Chondrocyte (in vitro differentiated cells): Measurements from ENCODE around the gene XRCC3. TPM values are rescaled to one million over a fixed set of nuclear protein-coding genes. Genes with fewer than 3 reads are reported as not detected.

Experiments
- DNase-seq: peaks from one replicate; pipeline ENCODE4 v3.0.0; 2021; ENCODE audit warnings: mixed read lengths, low spot score
- H3K27ac Mint-ChIP-seq: one replicate; pipeline ENCODE4 v1.8.0; 2021; ENCODE audit warnings: mild to moderate bottlenecking, moderate library complexity, mixed read lengths; ENCODE audit not compliant: unreplicated experiment
- H3K27me3 Mint-ChIP-seq: 2 replicates; pipeline ENCODE4 v1.8.0; 2021; ENCODE audit warnings: low read depth, mixed read lengths
- H3K36me3 Mint-ChIP-seq: 2 replicates; pipeline ENCODE4 v1.8.0; 2021; ENCODE audit warnings: low read depth, mixed read lengths
- H3K4me1 Mint-ChIP-seq: 2 replicates; pipeline ENCODE4 v1.8.0; 2021; ENCODE audit warnings: low read depth, mild to moderate bottlenecking, mixed read lengths
- H3K4me3 Mint-ChIP-seq: one replicate; pipeline ENCODE4 v1.8.0; 2021; ENCODE audit warnings: mild to moderate bottlenecking, moderate library complexity, mixed read lengths; ENCODE audit not compliant: unreplicated experiment
- H3K9me3 Mint-ChIP-seq: 2 replicates; pipeline ENCODE4 v1.8.0; 2021; ENCODE audit warnings: low read depth, mixed read lengths
- CTCF ChIP-seq: fragments of 200-600 bp; sonication (generic); IDR thresholded peaks from 2 replicates; pipeline ENCODE4 v1.5.0; 2021; ENCODE audit warnings: antibody characterized with exemption, mild to moderate bottlenecking, moderate library complexity
- total RNA-seq: library from RNA; stranded (reverse); gene quantifications from 3 replicates; pipeline ENCODE4 v1.2.1, GENCODE V29; 2021

XRCC3 gene
- total RNA-seq, 1 donor from 2014 or later, result 3.4 TPM

DNA sequence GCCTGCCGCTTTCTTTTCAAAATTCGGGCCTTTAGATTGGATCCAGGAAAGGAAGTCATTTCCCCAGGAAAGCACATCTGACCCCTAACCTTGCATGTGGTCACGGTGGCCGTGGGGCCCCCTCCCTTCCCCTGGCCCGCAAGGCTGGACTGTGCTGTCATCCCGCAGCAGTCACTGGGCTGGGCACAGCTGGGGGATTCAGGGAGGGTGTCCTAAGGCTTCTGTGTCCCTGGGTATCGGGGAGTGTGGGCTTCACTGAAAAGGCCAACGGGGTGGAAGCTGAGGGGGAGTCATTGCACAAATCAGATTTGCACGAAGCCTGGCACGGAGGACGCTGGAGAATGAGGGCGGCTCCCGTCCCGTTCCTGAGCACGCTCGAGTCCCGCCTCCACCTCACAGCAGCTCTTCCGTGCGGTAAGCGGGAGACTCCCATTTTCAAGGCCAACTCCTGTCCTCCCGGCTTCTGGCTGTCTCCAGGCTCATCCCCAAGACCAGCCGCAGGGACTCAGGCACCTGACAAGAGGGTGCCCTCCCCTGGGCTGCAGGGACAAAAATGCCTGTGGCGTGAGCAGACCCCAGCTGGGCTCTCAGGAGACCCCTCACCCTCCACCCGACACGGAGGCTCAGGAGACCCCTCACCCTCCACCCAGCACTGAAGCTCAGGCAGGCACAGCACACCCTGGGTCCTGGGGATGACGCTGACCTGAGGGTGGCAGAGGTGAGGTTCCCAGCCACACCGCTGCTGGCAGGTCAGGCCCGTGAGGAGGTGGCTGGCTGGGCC is 9.6 kb downstream of the XRCC3 start:
- H3K4me1 Mint-ChIP-seq, result peaks cover 2% of the 10 kb centered on the region
- no peak for DNase-seq
- no peak overlapping the region for H3K27ac Mint-ChIP-seq
- no peaks in the 10 kb centered on the region for H3K9me3 Mint-ChIP-seq
- H3K36me3 Mint-ChIP-seq, result peaks cover 19% of the 10 kb centered on the region
- H3K27me3 Mint-ChIP-seq, result no peaks in the 10 kb centered on the region
- H3K4me3 Mint-ChIP-seq, result no peak overlapping the region
- no peak for TF ChIP-seq CTCF

DNA sequence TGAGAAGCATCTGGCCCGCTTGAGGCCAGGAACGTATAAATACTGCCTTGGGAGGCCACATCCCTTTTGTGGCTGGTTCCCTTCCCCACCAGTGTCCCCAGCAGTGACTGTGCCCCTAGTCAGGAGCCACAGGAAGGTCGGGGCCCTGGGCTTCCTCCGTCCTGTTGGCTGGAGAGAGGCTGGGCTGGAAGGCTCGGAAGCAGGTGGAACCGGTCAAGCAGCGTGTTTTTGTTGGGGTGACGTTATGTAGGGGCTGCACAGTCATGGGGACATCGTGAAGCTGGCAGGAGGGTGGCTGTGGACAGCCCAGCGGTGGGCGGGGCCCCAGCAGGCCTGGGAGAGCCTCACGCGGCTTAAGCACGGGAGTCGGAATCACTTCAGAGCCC is 10.1 kb downstream of the XRCC3 start:
- no peak overlapping the region for H3K27ac Mint-ChIP-seq
- peaks cover 19% of the 10 kb centered on the region for H3K36me3 Mint-ChIP-seq
- H3K27me3 Mint-ChIP-seq, result no peaks in the 10 kb centered on the region
- peaks cover 2% of the 10 kb centered on the region for H3K4me1 Mint-ChIP-seq
- no peak for DNase-seq
- no peak overlapping the region for H3K4me3 Mint-ChIP-seq
- H3K9me3 Mint-ChIP-seq, result no peaks in the 10 kb centered on the region
- no peak for TF ChIP-seq CTCF

DNA sequence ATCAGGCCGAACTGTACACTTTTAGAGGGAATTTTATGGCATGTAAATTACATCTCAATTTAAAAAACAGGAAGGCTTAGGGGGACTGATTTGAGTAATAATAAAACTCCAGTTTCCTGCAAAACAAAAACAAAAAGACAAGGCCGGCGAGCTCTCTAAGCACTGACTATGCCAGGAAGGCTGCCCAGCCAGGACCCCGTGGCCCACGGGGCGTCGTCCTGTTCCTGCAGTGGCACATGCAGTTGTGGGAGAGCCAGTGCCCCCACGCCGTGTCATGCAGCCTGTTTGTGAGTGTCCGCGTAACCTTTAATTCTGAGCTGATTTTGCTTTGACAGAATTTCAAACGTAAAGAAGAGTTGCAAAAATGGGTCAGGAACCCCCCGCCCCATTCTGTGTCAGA is 10.5 kb downstream of the XRCC3 start:
- Mint-ChIP-seq H3K4me1 (peaks cover 2% of the 10 kb centered on the region), H3K27me3 (no peaks in the 10 kb centered on the region), H3K36me3 (peaks cover 19% of the 10 kb centered on the region), H3K27ac (no peak overlapping the region), H3K9me3 (no peaks in the 10 kb centered on the region), H3K4me3 (no peak overlapping the region)
- TF ChIP-seq CTCF, result no peak
- DNase-seq, result no peak

DNA sequence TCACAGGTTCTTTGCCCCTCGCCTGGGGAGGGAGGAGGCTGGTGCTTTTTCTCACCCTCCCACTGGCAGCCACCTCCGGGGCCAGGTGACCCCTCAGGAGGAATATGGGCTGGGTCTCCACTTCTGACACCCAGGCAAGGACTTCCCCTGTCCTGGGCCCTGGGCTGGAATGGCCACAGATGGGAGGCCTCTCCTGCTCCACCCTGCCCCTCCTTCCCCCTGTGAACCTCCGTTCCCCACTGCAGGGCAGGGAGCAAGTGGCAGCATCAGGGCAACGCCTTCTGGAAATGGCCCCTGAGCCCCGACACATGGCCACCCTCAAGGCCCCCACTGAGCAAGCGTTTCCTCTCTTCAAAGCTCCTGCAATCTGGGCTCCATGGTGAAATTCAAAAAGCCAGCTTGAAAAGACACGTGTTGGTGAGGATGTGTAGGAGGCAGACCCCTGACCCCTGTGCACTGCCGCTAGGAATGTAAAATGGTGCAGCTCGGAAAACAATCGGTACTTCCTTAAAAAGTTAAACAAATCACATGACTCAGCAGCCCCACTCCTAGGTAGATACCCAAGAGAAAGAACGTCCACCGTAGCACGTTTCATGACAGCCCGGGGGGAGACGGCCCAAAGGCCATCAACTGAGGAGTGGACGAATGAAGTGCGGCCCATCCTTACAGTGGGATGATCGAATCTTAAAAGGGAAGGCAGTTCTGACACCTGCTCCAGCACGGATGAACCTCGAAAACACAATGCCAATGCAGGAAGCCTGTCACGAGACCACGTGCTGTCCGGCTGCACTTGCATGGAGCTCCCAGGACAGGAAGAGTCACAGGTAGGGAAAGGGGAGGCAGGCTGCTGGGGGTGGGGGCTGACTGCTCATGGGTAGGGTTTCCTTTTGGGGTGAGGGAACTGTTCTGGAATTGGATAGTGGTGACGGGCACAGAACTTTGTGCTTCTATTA is 11.5 kb downstream of the XRCC3 start:
- Mint-ChIP-seq H3K4me3 (no peak overlapping the region), H3K27me3 (no peaks in the 10 kb centered on the region), H3K9me3 (no peaks in the 10 kb centered on the region), H3K27ac (no peak overlapping the region), H3K4me1 (no peaks in the 10 kb centered on the region), H3K36me3 (peaks cover 15% of the 10 kb centered on the region)
- no peak for DNase-seq
- TF ChIP-seq CTCF, result no peak
